Fibroblast of upper back skin (primary cell): ENCODE results near the gene COX6A1.
A peak's percentile ranks its signal among the peaks of the same experiment; 100 is the strongest.
"Not testable (repeated sequence)": the region's sequence is repeated elsewhere in the genome, so short reads cannot be mapped to it uniquely, and the experiment has no call there.

Experiments used
- DNase-seq: peaks from one replicate; pipeline ENCODE4 v3.0.0-alpha.2; 2013

COX6A1 gene

GRCh38 chr12:120428597-120429229 is 9.2 kb upstream of the COX6A1 start:
- no peak for DNase-seq

- no peak for DNase-seq
Measured at GRCh38 chr12:120429368-120429767, 8.5 kb upstream of the COX6A1 start.

GRCh38 chr12:120432772-120433525 is 5.0 kb upstream of the COX6A1 start:
- no peak for DNase-seq

- no peak for DNase-seq
Measured at GRCh38 chr12:120438495-120439198, 734 bp downstream of the COX6A1 start.

GRCh38 chr12:120439646-120440247 is 1.8 kb downstream of the COX6A1 start:
- DNase-seq, result peak; percentile 58

- no peak for DNase-seq
Measured at GRCh38 chr12:120444676-120445075, 6.8 kb downstream of the COX6A1 start.

- peak; percentile 67 for DNase-seq
Measured at GRCh38 chr12:120445911-120446843, 8.3 kb downstream of the COX6A1 start, which contains the start of the genes GATC and TRIAP1. Gene GATC (plus strand): TSS chr12:120446444. CDS start chr12:120446481, 37 bp downstream. Gene TRIAP1 (minus strand): TSS chr12:120446384. CDS start chr12:120446372, 12 bp downstream.

- DNase-seq, result not testable (repeated sequence)
Measured at GRCh38 chr12:120446844-120447178, 8.9 kb downstream of the COX6A1 start.

GRCh38 chr12:120447992-120448391 is 10.1 kb downstream of the COX6A1 start:
- no peak for DNase-seq

GRCh38 chr12:120452524-120452923 is 14.6 kb downstream of the COX6A1 start:
- not testable (repeated sequence) for DNase-seq

- no peak for DNase-seq
Measured at GRCh38 chr12:120453060-120453750, 15.3 kb downstream of the COX6A1 start.

- no peak for DNase-seq
Measured at GRCh38 chr12:120453977-120454376, 16.1 kb downstream of the COX6A1 start.

GRCh38 chr12:120455302-120455701 is 17.4 kb downstream of the COX6A1 start:
- DNase-seq, result no peak

- DNase-seq, result no peak
Measured at GRCh38 chr12:120457133-120457532, 19.2 kb downstream of the COX6A1 start.

GRCh38 chr12:120460157-120460556 is 22.2 kb downstream of the COX6A1 start:
- no peak for DNase-seq

- no peak for DNase-seq
Measured at GRCh38 chr12:120462099-120462640, 24.3 kb downstream of the COX6A1 start.

GRCh38 chr12:120463712-120464111 is 25.8 kb downstream of the COX6A1 start:
- DNase-seq, result no peak

GRCh38 chr12:120465756-120466155 is 27.8 kb downstream of the COX6A1 start:
- no peak for DNase-seq

GRCh38 chr12:120466560-120467315 is 28.8 kb downstream of the COX6A1 start:
- peak; percentile 37 for DNase-seq

GRCh38 chr12:120467439-120467838 is 29.5 kb downstream of the COX6A1 start:
- no peak for DNase-seq
